Measurements from ENCODE around the gene SLIT3.

SLIT3 gene

DNA sequence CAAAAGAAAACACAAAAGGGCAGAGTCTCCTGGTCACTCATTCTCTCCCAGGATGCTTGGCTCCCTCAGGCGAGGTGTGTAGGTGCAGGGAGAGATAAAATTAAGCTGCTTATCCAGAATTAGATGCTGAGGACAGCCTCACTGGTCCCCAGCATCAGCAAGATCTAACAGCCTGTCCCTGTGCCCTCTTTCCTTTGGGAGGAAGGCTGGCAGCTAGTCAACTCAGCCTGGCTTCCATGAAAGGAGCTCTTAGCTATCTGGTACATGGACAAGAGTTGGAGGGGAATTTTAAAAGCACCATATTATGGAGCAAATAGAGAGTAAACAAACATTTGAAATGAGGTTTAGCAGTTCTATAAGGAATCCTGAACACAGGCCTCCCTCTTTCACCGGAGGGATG, 523.3 kb downstream of the SLIT3 start:
- TF ChIP-seq, protein P1, sequence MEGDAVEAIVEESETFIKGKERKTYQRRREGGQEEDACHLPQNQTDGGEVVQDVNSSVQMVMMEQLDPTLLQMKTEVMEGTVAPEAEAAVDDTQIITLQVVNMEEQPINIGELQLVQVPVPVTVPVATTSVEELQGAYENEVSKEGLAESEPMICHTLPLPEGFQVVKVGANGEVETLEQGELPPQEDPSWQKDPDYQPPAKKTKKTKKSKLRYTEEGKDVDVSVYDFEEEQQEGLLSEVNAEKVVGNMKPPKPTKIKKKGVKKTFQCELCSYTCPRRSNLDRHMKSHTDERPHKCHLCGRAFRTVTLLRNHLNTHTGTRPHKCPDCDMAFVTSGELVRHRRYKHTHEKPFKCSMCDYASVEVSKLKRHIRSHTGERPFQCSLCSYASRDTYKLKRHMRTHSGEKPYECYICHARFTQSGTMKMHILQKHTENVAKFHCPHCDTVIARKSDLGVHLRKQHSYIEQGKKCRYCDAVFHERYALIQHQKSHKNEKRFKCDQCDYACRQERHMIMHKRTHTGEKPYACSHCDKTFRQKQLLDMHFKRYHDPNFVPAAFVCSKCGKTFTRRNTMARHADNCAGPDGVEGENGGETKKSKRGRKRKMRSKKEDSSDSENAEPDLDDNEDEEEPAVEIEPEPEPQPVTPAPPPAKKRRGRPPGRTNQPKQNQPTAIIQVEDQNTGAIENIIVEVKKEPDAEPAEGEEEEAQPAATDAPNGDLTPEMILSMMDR (IDR thresholded peaks at IDR 0.05; ENCODE audit: insufficient read depth, low read depth, low read length, missing control alignments) = no peak
- no peak for DNase-seq (ENCODE audit: low read depth)
- no peak overlapping the region for H3K4me3 ChIP-seq (ENCODE audit: low read depth, low read length)

DNA sequence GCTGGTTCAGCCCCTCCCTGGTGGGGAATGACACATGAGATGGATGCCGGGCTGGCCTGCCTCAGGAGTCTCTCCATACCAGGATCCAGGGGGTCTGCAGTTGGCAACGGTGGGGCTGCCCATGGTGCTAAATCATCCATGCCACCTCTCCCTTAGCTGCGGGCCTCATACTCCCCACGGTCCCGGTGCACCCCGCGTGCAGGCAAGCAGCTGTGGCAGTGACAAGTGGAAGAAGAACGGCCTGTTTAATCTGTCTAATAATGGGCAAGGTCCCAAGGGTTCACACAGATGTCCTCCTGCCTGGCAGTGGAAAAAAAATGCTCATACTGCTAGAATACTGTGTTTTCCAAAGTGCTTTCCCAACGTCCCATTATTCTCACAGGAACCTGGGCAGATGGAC, 524.9 kb downstream of the SLIT3 start:
- no peak for DNase-seq (ENCODE audit: low read depth)
- TF ChIP-seq, protein P1 (IDR thresholded peaks at IDR 0.05; ENCODE audit: insufficient read depth, low read depth, low read length, missing control alignments) = no peak

GRCh38 chr5:168773226-168773625, 527.7 kb downstream of the SLIT3 start:
- H3K4me3 ChIP-seq (ENCODE audit: low read depth, low read length) = no peak overlapping the region
- TF ChIP-seq, protein P1 (IDR thresholded peaks at IDR 0.05; ENCODE audit: insufficient read depth, low read depth, low read length, missing control alignments) = no peak
- no peak for DNase-seq (ENCODE audit: low read depth)

More for the DNA sequence above, 524.9 kb downstream of the SLIT3 start:
- H3K4me3 ChIP-seq (ENCODE audit: low read depth, low read length) = no peak overlapping the region

DNA sequence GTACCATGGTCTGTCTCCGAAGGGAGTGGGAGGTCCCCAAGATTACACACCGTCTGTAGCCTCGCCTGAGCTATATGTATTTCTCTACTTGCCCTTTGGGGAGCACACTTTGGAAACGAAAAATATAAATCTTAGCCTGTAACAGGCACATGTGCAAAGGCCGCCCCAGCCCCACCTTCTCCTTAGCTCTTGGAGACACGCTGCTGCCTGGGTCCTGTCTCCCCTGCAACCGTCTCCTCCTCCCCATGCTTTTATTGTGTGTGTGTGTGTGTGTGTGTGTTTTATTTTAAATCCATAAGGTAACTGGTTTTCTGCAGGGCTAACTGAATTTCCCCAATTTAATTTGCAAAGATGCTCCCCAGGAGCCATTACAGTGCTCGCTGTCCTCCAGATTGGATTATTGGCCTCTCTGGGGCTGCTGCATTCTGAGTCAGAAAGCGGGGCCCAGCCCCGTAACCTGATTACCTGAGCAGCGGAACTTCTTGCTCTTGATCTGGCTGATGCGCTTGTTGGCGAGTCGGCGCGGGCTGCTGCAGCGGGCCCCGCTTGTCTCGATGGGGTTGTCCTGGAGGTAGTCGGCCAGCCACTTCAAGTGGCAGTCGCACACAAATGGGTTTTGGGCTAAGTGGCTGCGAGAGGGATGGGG, 528.5 kb downstream of the SLIT3 start:
- no peak overlapping the region for H3K4me3 ChIP-seq (ENCODE audit: low read depth, low read length)
- no peak for DNase-seq (ENCODE audit: low read depth)
- TF ChIP-seq, protein P1 (IDR thresholded peaks at IDR 0.05; ENCODE audit: insufficient read depth, low read depth, low read length, missing control alignments) = no peak

- no peak overlapping the region for H3K4me3 ChIP-seq (ENCODE audit: low read depth, low read length)
- no peak for DNase-seq (ENCODE audit: low read depth)
- TF ChIP-seq, protein P1 (IDR thresholded peaks at IDR 0.05; ENCODE audit: insufficient read depth, low read depth, low read length, missing control alignments) = no peak
These were observed 529.3 kb downstream of the SLIT3 start for GRCh38 chr5:168771678-168772077.

- TF ChIP-seq, protein P1 (IDR thresholded peaks at IDR 0.05; ENCODE audit: insufficient read depth, low read depth, low read length, missing control alignments) = no peak
- no peak overlapping the region for H3K4me3 ChIP-seq (ENCODE audit: low read depth, low read length)
- DNase-seq (ENCODE audit: low read depth) = no peak
These were observed 529.9 kb downstream of the SLIT3 start for GRCh38 chr5:168770996-168771395.

DNA sequence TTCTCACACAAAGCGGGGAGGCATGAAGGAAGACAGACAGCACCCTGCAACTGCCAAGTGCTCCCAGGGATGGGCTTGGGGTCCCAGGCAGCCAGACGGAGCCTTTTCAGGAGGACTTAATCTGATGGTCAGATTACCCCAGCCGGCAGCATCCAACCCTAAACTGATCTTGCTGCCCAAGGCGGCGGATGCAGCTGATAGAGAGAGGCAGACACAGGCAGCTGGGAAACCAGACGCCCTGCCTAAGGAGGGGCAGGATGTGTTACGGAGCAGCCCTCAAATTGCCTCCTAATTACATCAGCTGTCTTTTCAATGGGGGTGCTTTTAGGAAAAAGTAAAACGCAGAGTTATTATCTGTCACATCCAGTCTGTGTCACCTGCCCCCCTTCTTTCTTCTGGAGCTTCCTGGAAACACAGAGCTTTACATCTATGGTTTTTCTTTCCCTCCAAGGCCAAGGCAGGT, 530.9 kb downstream of the SLIT3 start:
- no peak for DNase-seq (ENCODE audit: low read depth)
- no peak overlapping the region for H3K4me3 ChIP-seq (ENCODE audit: low read depth, low read length)
- TF ChIP-seq, protein P1 (IDR thresholded peaks at IDR 0.05; ENCODE audit: insufficient read depth, low read depth, low read length, missing control alignments) = no peak

All from GM12865 (cell line).